Measurements from ENCODE around the gene AMER1. TPM values are rescaled to one million over a fixed set of nuclear protein-coding genes. Genes with fewer than 3 reads are reported as not detected.

The AMER1 gene
- total and polyA plus RNA-seq, 10 of the 15 experiments (the other 5 are each of a cell fraction or from before 2014, with no cell fraction given), result 0.16 to 6.3 (median 4.2) TPM

DNA sequence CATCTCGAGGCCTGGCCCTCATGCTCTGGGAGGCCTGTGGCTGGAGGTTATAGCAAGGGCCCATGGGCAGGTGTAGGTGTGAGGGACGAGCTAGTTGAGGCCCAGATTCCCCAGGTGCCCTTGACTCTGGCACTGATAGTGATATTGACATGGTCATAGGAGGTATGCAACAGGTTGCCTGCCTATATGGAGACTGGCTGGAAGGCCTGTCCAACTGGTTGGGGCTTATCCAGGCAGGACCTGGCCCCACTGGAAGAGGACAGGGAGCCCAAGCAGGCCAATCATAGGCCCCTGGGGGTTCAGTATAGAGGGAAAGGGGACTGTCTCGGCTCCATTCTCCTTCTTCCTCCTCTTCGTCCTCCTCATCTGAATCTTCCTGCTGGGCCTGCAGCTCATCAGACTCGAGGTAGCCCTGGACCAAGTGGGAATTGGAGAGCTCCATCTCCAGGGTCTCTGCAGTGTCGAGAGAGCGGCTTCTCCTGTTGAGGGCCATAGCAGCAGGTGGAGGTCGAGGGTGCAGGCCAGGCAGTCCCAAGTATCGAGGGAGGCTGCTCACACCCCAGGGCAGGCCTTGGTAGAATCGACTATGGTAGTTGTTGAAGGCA, 15.3 kb downstream of the AMER1 start (continued):
- TF ChIP-seq KAT2A (conservative IDR thresholded peaks at IDR 0.05; ENCODE audit: control insufficient read depth, low read depth, low read length), result no peak
- no peak for TF ChIP-seq IKZF2 (IDR thresholded peaks at IDR 0.05)
- TF ChIP-seq POLR2AphosphoS2 (IDR thresholded peaks at IDR 0.05; ENCODE audit: low read depth, low read length), result no peak
- no peak for TF ChIP-seq TARDBP (IDR thresholded peaks at IDR 0.05; ENCODE audit: borderline replicate concordance)
- TF ChIP-seq CHD4 (IDR thresholded peaks at IDR 0.05), result no peak
- no peak for TF ChIP-seq STAT1 (conservative IDR thresholded peaks at IDR 0.05)
- TF ChIP-seq, protein P1, sequence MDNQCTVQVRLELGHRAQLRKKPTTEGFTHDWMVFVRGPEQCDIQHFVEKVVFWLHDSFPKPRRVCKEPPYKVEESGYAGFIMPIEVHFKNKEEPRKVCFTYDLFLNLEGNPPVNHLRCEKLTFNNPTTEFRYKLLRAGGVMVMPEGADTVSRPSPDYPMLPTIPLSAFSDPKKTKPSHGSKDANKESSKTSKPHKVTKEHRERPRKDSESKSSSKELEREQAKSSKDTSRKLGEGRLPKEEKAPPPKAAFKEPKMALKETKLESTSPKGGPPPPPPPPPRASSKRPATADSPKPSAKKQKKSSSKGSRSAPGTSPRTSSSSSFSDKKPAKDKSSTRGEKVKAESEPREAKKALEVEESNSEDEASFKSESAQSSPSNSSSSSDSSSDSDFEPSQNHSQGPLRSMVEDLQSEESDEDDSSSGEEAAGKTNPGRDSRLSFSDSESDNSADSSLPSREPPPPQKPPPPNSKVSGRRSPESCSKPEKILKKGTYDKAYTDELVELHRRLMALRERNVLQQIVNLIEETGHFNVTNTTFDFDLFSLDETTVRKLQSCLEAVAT (IDR thresholded peaks at IDR 0.05), result no peak
- no peak for TF ChIP-seq RUNX3 (IDR thresholded peaks at IDR 0.05; ENCODE audit: low read length)

DNA sequence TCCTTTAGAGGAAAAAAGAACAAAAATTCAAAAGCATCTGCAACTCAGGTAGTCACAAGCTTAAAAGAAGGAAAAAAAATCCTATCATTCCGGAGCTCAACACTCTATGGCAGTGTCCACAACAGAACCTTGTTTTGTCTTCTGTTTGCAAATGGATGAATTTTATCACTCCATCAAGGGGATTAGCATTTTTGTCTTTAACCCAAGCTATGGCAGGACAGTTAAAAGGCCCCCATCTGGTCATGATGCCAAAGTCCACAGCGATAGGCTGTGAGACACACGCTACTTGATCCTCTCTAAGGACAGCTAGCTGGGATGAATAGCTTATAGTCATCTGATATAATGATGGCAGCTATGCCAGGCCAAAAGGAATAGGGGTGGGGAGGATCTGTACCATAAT, 16.6 kb downstream of the AMER1 start:
- intact Hi-C loops (cut with micrococcal nuclease; ENCODE audit: unreplicated experiment), result no loop called here
- Histone ChIP-seq H3K79me2 (ENCODE audit: control insufficient read depth, insufficient read depth, low read length) (no peaks in the 10 kb centered on the region), H3K27ac (ENCODE audit: control insufficient read depth, insufficient read depth) (no peak overlapping the region), H3K4me3 (no peak overlapping the region), H4K20me1 (ENCODE audit: control insufficient read depth, insufficient read depth) (no peaks in the 10 kb centered on the region), H3K9ac (ENCODE audit: control insufficient read depth, insufficient read depth, low read length) (no peak overlapping the region), H3K27me3 (replicated peaks in 1 of 2; ENCODE audit: control insufficient read depth in 2 of 2, insufficient read depth in 2 of 2, low read length in 1 of 2) (no peaks in the 10 kb centered on the region), H3K4me2 (ENCODE audit: control insufficient read depth, insufficient read depth) (no peak overlapping the region), H3K36me3 (ENCODE audit: control insufficient read depth in 2 of 2, insufficient read depth in 2 of 2, low read length in 1 of 2) (peaks cover 0 to 3% of the 10 kb centered on the region in 2 experiments; a peak in 3 of 4 replicates), H2AFZ (ENCODE audit: control insufficient read depth, low read depth, low read length) (no peak overlapping the region), H3K4me1 (ENCODE audit: control insufficient read depth, insufficient read depth, low read length) (no peaks in the 10 kb centered on the region), H3K9me3 (replicated peaks; ENCODE audit: control insufficient read depth, insufficient read depth, low read length) (no peaks in the 10 kb centered on the region)
- BruUV-seq (replicated peaks), result TSS peak; percentile 32
- SMC1A ChIA-PET (ENCODE audit: uncharacterized antibody, unreplicated experiment), result interaction anchor here (1.7 to 1.9 kb wide), 2 partner anchors 8 to 16 kb away, joined by 5 to 6 read pairs; partner anchors contain the start of gene AMER1
- RAD21 ChIA-PET (ENCODE audit: unreplicated experiment), result no interaction called here
- POLR2A ChIA-PET, result no interaction called here
- FAIRE-seq (no peak), DNase-seq (ENCODE audit: low read depth, low spot score) (no peak), ATAC-seq (no peak)
- 60% methylated on average over 3 of the region's 3 CpGs for WGBS (ENCODE audit: insufficient coverage, insufficient replicate concordance, low lambda C conversion rate, missing lambda C conversion rate)
- CTCF ChIA-PET, result no interaction called here
- in situ Hi-C loops (cut with MboI), result no loop called here
- TF ChIP-seq SREBF1 (IDR thresholded peaks at IDR 0.05; ENCODE audit: low read length), result no peak
- no peak for TF ChIP-seq SREBF2 (IDR thresholded peaks at IDR 0.05; ENCODE audit: low read length)
- TF ChIP-seq JUNB (IDR thresholded peaks at IDR 0.05), result no peak
- no peak for TF ChIP-seq NFXL1 (IDR thresholded peaks at IDR 0.05; ENCODE audit: borderline replicate concordance)
- TF ChIP-seq IKZF2 (IDR thresholded peaks at IDR 0.05), result no peak
- TF ChIP-seq, protein P2, sequence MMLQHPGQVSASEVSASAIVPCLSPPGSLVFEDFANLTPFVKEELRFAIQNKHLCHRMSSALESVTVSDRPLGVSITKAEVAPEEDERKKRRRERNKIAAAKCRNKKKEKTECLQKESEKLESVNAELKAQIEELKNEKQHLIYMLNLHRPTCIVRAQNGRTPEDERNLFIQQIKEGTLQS (IDR thresholded peaks at IDR 0.05; ENCODE audit: borderline replicate concordance, extremely low read depth, low read depth, low read length), result no peak
- TF ChIP-seq CBX3 (IDR thresholded peaks at IDR 0.05; ENCODE audit: borderline replicate concordance, low read depth), result no peak
- no peak for TF ChIP-seq NR2C2 (IDR thresholded peaks at IDR 0.05; ENCODE audit: borderline replicate concordance, control insufficient read depth, insufficient read length, low read depth)
- no peak for TF ChIP-seq NFYB (IDR thresholded peaks at IDR 0.05; ENCODE audit: insufficient read depth, low read depth, low read length)
- no peak for TF ChIP-seq RELA (IDR thresholded peaks at IDR 0.05; ENCODE audit: borderline replicate concordance, partially characterized antibody)
- no peak for TF ChIP-seq CEBPB (IDR thresholded peaks at IDR 0.05; ENCODE audit: borderline replicate concordance in 1 of 2, low read depth in 2 of 2, low read length in 2 of 2)
- no peak for TF ChIP-seq RBBP5 (conservative IDR thresholded peaks at IDR 0.05)
- no peak for TF ChIP-seq MEF2B (IDR thresholded peaks at IDR 0.05; ENCODE audit: partially characterized antibody, poor library complexity, severe bottlenecking)
- TF ChIP-seq, protein P3, sequence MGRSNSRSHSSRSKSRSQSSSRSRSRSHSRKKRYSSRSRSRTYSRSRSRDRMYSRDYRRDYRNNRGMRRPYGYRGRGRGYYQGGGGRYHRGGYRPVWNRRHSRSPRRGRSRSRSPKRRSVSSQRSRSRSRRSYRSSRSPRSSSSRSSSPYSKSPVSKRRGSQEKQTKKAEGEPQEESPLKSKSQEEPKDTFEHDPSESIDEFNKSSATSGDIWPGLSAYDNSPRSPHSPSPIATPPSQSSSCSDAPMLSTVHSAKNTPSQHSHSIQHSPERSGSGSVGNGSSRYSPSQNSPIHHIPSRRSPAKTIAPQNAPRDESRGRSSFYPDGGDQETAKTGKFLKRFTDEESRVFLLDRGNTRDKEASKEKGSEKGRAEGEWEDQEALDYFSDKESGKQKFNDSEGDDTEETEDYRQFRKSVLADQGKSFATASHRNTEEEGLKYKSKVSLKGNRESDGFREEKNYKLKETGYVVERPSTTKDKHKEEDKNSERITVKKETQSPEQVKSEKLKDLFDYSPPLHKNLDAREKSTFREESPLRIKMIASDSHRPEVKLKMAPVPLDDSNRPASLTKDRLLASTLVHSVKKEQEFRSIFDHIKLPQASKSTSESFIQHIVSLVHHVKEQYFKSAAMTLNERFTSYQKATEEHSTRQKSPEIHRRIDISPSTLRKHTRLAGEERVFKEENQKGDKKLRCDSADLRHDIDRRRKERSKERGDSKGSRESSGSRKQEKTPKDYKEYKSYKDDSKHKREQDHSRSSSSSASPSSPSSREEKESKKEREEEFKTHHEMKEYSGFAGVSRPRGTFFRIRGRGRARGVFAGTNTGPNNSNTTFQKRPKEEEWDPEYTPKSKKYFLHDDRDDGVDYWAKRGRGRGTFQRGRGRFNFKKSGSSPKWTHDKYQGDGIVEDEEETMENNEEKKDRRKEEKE (IDR thresholded peaks at IDR 0.05), result no peak
